ENCODE results near the gene PDXK.
A peak's percentile ranks its signal among the peaks of the same experiment; 100 is the strongest.
"Not testable (repeated sequence)": the region's sequence is repeated elsewhere in the genome, so short reads cannot be mapped to it uniquely, and the experiment has no call there.

Gene PDXK

GRCh38 chr21:43703035-43703880, 15.7 kb upstream of the PDXK start:
- POLR2A ChIA-PET, result no interaction called here
- CTCF ChIA-PET, result interaction anchor here (1.4 kb wide), 1 partner anchor 8 kb away, joined by 4 read pairs; no protein-coding TSS in a partner anchor

GRCh38 chr21:43707462-43707861, 11.5 kb upstream of the PDXK start:
- POLR2A ChIA-PET, result no interaction called here
- no peak for DNase-seq (ENCODE audit: extremely low spot score)
- TF ChIP-seq CTCF (IDR thresholded peaks at IDR 0.05; ENCODE audit: control extremely low read depth, extremely low read depth, low read depth, missing control alignments), result no peak
- CTCF ChIA-PET, result interaction anchor here (1.0 to 1.3 kb wide), 2 partner anchors 9 to 21 kb away, joined by 5 to 6 read pairs; no protein-coding TSS in a partner anchor

More at GRCh38 chr21:43703035-43703880, 15.7 kb upstream of the PDXK start:
- no peak for TF ChIP-seq CTCF (IDR thresholded peaks at IDR 0.05; ENCODE audit: control extremely low read depth, extremely low read depth, low read depth, missing control alignments)
- no peak for DNase-seq (ENCODE audit: extremely low spot score)

- ChIA-PET POLR2A (no interaction called here), CTCF (no interaction called here)
- no peak for TF ChIP-seq CTCF (IDR thresholded peaks at IDR 0.05; ENCODE audit: control extremely low read depth, extremely low read depth, low read depth, missing control alignments)
- DNase-seq (ENCODE audit: extremely low spot score), result no peak
Observed at GRCh38 chr21:43708745-43709381, 10.1 kb upstream of the PDXK start.

GRCh38 chr21:43712268-43712942, 6.5 kb upstream of the PDXK start:
- POLR2A ChIA-PET, result no interaction called here
- CTCF ChIA-PET, result no interaction called here
- no peak for DNase-seq (ENCODE audit: extremely low spot score)

GRCh38 chr21:43713123-43713522, 5.8 kb upstream of the PDXK start:
- DNase-seq (ENCODE audit: extremely low spot score); CTCF ChIA-PET: not testable (repeated sequence)
- POLR2A ChIA-PET, result interaction anchor here (1.1 kb wide), 1 partner anchor 8 kb away, joined by 9 read pairs; no protein-coding TSS in a partner anchor

More at GRCh38 chr21:43712268-43712942, 6.5 kb upstream of the PDXK start:
- TF ChIP-seq CTCF (IDR thresholded peaks at IDR 0.05; ENCODE audit: control extremely low read depth, extremely low read depth, low read depth, missing control alignments), result no peak

GRCh38 chr21:43716376-43717165, 2.4 kb upstream of the PDXK start:
- peak; percentile 63 for DNase-seq (ENCODE audit: extremely low spot score)
- TF ChIP-seq CTCF (IDR thresholded peaks at IDR 0.05; ENCODE audit: control extremely low read depth, extremely low read depth, low read depth, missing control alignments), result no peak
- POLR2A ChIA-PET, result interaction anchor here (0.6 to 1.4 kb wide), 2 partner anchors 10 to 12 kb away, joined by 5 to 8 read pairs; no protein-coding TSS in a partner anchor
- CTCF ChIA-PET, result interaction anchor here (0.7 to 1.4 kb wide), 3 partner anchors 9 to 20 kb away, joined by 3 to 6 read pairs (median 3); no protein-coding TSS in a partner anchor

Measured in GM10248 (cell line).